ENCODE results near the gene PAQR5. TPM values are rescaled to one million over a fixed set of nuclear protein-coding genes. Genes with fewer than 3 reads are reported as not detected.

PAQR5 gene
- total and polyA plus RNA-seq, 7 donors = 0.08 to 0.39 (median 0.17) TPM; not detected in 1

DNA sequence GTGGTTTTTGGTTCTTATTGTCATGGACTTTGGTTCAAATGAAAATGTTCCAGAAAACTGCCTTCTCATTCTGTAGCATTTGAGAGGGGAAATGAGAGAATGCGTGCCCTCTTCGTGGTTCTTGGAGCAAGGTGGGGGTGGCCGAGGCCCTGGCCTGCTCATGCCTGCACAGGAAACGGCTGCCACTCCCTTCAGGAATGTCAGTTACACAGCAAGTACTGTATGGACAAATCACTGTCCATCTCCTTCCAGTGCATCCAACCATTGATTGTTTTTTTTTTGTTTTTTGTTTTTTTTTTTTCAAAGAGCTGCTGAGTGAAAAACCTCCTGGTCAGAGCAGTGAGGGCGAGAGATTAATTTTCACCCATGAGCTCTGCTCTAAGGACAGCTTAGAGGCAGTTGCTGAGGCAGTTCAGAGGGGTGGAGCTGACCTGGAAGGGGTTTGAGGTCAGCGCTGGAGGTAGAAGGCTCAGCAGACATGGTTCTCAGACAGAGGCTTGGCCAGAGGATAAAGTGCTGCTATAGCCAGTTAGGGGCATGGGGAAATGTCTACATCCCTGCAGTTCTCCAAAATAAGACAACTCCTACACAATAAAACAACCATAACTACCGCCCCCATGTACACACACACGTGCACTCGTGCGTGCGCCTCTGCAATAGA is 95.2 kb downstream of the PAQR5 start:
- H3K9me3 ChIP-seq = no peaks in the 10 kb centered on the region
- H3K4me3 ChIP-seq = no peak overlapping the region
- intact Hi-C loops (cut with DNase I) = loop anchor here in 1 of 2 donors (2.0 kb wide), 1 partner anchor 335 kb away; no protein-coding TSS in a partner anchor
- 59 to 62% (median 61%) methylated on average over 11 of the region's 11 CpGs for WGBS, 3 donors
- no peaks in the 10 kb centered on the region for H3K36me3 ChIP-seq (ENCODE audit: insufficient read depth in 1 of 2, low read depth in 1 of 2)
- peaks cover 7% of the 10 kb centered on the region for H3K4me1 ChIP-seq
- no peaks in the 10 kb centered on the region for H3K27me3 ChIP-seq (ENCODE audit: insufficient read depth in 3 of 3, low read length in 2 of 3)
- ATAC-seq = peak in 1 of 4 donors; percentile 23
- TF ChIP-seq, protein P1, sequence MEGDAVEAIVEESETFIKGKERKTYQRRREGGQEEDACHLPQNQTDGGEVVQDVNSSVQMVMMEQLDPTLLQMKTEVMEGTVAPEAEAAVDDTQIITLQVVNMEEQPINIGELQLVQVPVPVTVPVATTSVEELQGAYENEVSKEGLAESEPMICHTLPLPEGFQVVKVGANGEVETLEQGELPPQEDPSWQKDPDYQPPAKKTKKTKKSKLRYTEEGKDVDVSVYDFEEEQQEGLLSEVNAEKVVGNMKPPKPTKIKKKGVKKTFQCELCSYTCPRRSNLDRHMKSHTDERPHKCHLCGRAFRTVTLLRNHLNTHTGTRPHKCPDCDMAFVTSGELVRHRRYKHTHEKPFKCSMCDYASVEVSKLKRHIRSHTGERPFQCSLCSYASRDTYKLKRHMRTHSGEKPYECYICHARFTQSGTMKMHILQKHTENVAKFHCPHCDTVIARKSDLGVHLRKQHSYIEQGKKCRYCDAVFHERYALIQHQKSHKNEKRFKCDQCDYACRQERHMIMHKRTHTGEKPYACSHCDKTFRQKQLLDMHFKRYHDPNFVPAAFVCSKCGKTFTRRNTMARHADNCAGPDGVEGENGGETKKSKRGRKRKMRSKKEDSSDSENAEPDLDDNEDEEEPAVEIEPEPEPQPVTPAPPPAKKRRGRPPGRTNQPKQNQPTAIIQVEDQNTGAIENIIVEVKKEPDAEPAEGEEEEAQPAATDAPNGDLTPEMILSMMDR (IDR thresholded peaks at IDR 0.05) = no peak
- H3K27ac ChIP-seq = no peak overlapping the region
- DNase-seq = no peak

DNA sequence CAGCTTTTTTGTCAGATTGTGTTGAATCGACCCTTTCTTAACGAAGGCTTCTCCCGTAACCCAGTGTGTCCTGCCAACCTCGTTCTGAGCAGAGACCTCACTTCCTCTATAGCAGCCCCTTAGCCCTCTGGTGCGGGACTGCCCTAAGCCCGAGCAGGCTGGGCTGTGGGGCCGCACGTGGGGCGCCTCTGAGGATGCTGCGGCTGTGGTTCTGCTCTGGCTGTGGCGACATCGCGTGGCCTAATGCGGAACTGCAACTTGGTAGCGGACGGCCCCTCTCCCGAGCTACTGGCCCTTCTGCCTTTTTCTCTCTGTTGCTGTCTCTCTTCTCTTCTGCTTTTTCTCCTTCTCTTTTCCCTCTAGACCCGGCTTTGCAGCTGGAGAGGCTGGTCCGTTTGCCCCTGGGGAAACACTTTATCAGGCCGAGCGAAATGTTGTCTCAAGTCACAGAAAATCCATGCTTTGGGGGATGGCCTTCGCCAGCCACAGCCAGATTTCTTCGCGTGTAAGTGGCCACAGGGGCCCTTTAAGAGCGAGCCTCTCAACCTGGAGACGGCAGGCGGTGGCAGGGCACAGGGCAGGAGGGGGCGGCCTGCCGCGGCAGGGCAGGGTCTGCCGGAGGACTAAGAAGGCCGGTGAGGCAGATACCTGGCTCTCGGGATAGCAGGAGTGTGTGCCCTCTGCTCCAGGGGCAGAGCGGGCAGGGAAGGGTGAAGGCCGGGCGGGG is 96.0 kb downstream of the PAQR5 start:
- intact Hi-C loops (cut with DNase I) = no loop called here
- ATAC-seq (peak; percentile 87 to 98 (median 94)), DNase-seq (peak; percentile 84 to 91)
- H3K27me3 ChIP-seq (ENCODE audit: insufficient read depth in 3 of 3, low read length in 2 of 3) = no peaks in the 10 kb centered on the region
- no peaks in the 10 kb centered on the region for H3K36me3 ChIP-seq (ENCODE audit: insufficient read depth in 1 of 2, low read depth in 1 of 2)
- H3K9me3 ChIP-seq = no peaks in the 10 kb centered on the region
- no peak overlapping the region for H3K4me3 ChIP-seq
- no peak overlapping the region for H3K27ac ChIP-seq
- peaks cover 7% of the 10 kb centered on the region for H3K4me1 ChIP-seq
- TF ChIP-seq, protein P1 (IDR thresholded peaks at IDR 0.05) = peak; percentile 92
- WGBS, 3 donors = 23 to 24% (median 24%) methylated on average over 36 of the region's 36 CpGs

DNA sequence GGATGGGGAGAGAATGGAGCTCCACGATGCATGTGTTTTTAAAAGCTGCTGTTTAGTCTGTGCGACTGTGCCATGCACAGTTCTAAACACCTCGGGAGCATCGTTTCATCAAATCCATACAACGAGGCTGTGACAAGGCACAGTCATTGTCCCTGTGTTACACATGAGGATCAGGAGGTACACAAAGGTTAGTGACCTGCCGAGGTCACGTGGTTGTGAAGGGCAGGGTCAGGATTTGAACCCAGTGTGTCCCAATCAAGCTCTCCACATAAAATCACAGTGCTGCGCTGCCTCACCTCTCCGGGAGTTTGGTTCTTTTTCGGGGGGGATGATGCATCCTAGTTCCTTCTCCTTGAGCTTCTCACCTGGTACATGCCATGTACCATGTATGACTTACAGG is 96.7 kb downstream of the PAQR5 start:
- no peak for ATAC-seq
- TF ChIP-seq, protein P1 (IDR thresholded peaks at IDR 0.05) = no peak
- intact Hi-C loops (cut with DNase I) = no loop called here
- Histone ChIP-seq H3K27me3 (ENCODE audit: insufficient read depth in 3 of 3, low read length in 2 of 3) (no peaks in the 10 kb centered on the region), H3K4me3 (no peak overlapping the region), H3K36me3 (ENCODE audit: insufficient read depth in 1 of 2, low read depth in 1 of 2) (no peaks in the 10 kb centered on the region), H3K4me1 (peaks cover 7% of the 10 kb centered on the region), H3K9me3 (no peaks in the 10 kb centered on the region), H3K27ac (no peak overlapping the region)
- 89 to 92% (median 92%) methylated on average over 10 of the region's 10 CpGs for WGBS, 3 donors
- no peak for DNase-seq

DNA sequence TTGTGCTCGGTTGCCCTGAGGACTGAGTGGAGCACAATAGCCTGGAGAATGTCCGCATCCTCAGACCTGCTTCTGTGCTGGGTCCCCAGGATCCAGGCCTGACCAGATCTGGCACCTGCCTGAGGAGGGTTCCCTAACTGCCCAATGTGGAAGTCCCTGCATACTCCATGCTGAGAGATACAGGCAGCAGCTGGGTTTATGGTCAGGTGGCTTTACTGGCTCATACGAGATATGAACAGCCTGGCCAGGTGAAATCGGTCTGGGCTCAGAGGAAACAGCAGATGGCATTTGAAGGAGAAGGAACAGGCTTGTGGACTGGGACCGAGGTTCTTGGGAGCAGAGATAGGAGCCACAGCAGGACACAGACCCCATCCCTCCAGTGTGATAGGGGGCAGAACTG is 97.3 kb downstream of the PAQR5 start:
- Histone ChIP-seq H3K4me3 (no peak overlapping the region), H3K27ac (no peak overlapping the region), H3K4me1 (peaks cover 7% of the 10 kb centered on the region), H3K27me3 (ENCODE audit: insufficient read depth in 3 of 3, low read length in 2 of 3) (no peaks in the 10 kb centered on the region), H3K36me3 (ENCODE audit: insufficient read depth in 1 of 2, low read depth in 1 of 2) (no peaks in the 10 kb centered on the region), H3K9me3 (no peaks in the 10 kb centered on the region)
- intact Hi-C loops (cut with DNase I) = no loop called here
- ATAC-seq = no peak
- TF ChIP-seq, protein P1 (IDR thresholded peaks at IDR 0.05) = no peak
- no peak for DNase-seq
- WGBS, 3 donors = 81 to 92% (median 90%) methylated on average over 5 of the region's 5 CpGs
